Smooth muscle cell (in vitro differentiated cells): ENCODE data around the gene MED12. TPM values are rescaled to one million over a fixed set of nuclear protein-coding genes. Genes with fewer than 3 reads are reported as not detected.

Experiments used
- DNase-seq: peaks from one replicate; lab custom pipeline; 2025; ENCODE audit not compliant: unreplicated experiment; lab: John Stamatoyannopoulos, UW
- H2AFZ ChIP-seq: fragments of 200-600 bp; sonication (generic); 2 replicates; pipeline ENCODE4 v1.6.0; 2016; ENCODE audit warnings: antibody characterized with exemption, low read depth, mild to moderate bottlenecking
- H3F3A ChIP-seq: fragments of 200-600 bp; sonication (generic); 2 replicates; pipeline ENCODE4 v1.6.0; 2017; ENCODE audit warnings: antibody characterized with exemption, low read depth
- H3K27ac ChIP-seq: fragments of 200-600 bp; sonication (generic); 2 replicates; pipeline ENCODE4 v1.5.1; 2016; ENCODE audit warnings: low read depth, mild to moderate bottlenecking
- H3K27me3 ChIP-seq: fragments of 200-600 bp; sonication (generic); 2 replicates; pipeline ENCODE4 v1.6.1; 2016; ENCODE audit warnings: low read depth, mild to moderate bottlenecking
- H3K36me3 ChIP-seq: fragments of 200-600 bp; sonication (generic); 2 replicates; pipeline ENCODE4 v1.5.1; 2016; ENCODE audit warnings: low read depth
- H3K4me1 ChIP-seq: fragments of 200-600 bp; sonication (generic); 2 replicates; pipeline ENCODE4 v1.5.1; 2016; ENCODE audit warnings: low read depth
- H3K4me2 ChIP-seq: fragments of 200-600 bp; sonication (generic); 2 replicates; pipeline ENCODE4 v1.6.0; 2016; ENCODE audit warnings: mild to moderate bottlenecking
- H3K4me3 ChIP-seq: fragments of 200-600 bp; sonication (generic); 2 replicates; pipeline ENCODE4 v1.5.1; 2016; ENCODE audit warnings: mild to moderate bottlenecking
- H3K79me2 ChIP-seq: fragments of 200-600 bp; sonication (generic); 2 replicates; pipeline ENCODE4 v1.6.0; 2016; ENCODE audit warnings: low read depth, mild to moderate bottlenecking
- H3K9ac ChIP-seq: fragments of 200-600 bp; sonication (generic); 2 replicates; pipeline ENCODE4 v1.6.0; 2016; ENCODE audit warnings: low read depth
- H3K9me3 ChIP-seq: fragments of 200-600 bp; sonication (generic); replicated peaks from 2 replicates; pipeline ENCODE4 v1.5.1; 2016; ENCODE audit warnings: low read depth
- H4K20me1 ChIP-seq: fragments of 200-600 bp; sonication (generic); 2 replicates; pipeline ENCODE4 v1.6.0; 2016; ENCODE audit warnings: low read depth
- WGBS: methylation state at CpG from one replicate; pipeline ENCODE4 v1.1.7; 2016; ENCODE audit warnings: low lambda C conversion rate; 5-methylcytosine and 5-hydroxymethylcytosine counted together
- polyA plus RNA-seq: library from polyadenylated mRNA; unstranded; fragments of >200 nt; fragmentation: Nextera tagmentation; extraction: Ambion mirVana; gene quantifications from 2 replicates; pipeline ENCODE4 v1.2.1, GENCODE V29; 2016
- total RNA-seq: library from RNA; depleted of rRNA; stranded (reverse); fragments of >200 nt; gene quantifications from 2 replicates; pipeline ENCODE4 v1.2.3, GENCODE V29; 2014
- TF ChIP-seq, protein P1 (sequence below): fragments of 200-600 bp; sonication (generic); IDR thresholded peaks from 2 replicates; pipeline ENCODE4 v1.5.1; 2017; ENCODE audit warnings: borderline replicate concordance, mild to moderate bottlenecking, antibody characterized with exemption; ENCODE audit not compliant: insufficient read depth, poor library complexity, severe bottlenecking

The MED12 gene
- total RNA-seq (19.6 and 25.4 TPM in 2 replicates), polyA plus RNA-seq (11.8 and 13.6 TPM in 2 replicates)

DNA sequence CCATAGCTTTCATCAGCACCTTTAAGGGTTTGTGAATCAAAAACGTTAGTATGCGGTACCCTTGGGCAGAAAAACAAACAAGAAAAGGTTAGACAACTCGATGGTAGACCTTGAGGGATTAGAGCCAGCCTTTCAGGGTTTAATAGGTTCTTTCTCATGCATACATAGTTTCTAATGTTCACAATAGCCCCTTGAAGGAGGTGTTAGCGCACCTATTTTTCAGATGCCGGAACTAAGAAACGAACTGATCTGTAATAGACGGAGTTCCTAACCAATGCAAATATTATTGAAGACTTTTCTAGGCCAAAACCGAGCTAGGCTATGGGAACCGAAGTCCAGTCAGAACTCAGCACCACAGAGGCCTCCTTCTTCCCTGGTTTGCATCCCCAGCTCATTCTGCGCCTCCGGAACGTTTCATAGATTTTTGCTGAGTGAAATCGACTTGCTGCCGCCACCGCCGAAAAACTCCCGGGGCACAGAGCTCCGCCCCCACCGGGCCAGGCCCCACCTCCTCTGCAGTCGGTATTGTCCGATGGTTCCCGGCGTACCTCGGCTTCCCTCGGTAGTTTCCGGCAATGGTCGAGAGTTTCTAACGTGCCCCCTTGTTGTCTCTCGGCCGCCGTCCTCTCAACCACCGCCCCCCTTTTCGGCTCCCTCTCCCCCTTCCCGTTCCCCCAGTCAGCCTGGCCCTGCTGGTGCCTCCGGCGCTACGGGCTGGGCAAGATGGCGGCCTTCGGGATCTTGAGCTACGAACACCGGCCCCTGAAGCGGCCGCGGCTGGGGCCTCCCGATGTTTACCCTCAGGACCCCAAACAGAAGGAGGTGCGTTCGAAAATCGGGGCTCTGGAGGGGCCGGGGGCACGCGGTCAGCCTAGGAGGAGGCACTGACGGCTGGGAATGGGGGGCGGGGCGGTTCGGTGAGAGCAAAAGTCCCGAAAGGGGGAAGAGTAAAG lies at the start of gene MED12:
Gene MED12 (plus strand): TSS at position 565 of the 953 bp plus-strand sequence. CDS start 159 bp downstream, at position 724.
- Histone ChIP-seq H3K9ac (peak within 1 kb of the TSS; percentile 93), H4K20me1 (no peaks in the 10 kb centered on the region), H3K27ac (peak within 1 kb of the TSS; percentile 77), H3K4me3 (peak within 1 kb of the TSS; percentile 84), H3F3A (no peaks in the 10 kb centered on the region), H2AFZ (peak within 1 kb of the TSS; percentile 96), H3K27me3 (no peaks in the 10 kb centered on the region), H3K4me1 (no peaks in the 10 kb centered on the region), H3K79me2 (peaks cover 4% of the 10 kb centered on the region), H3K36me3 (no peaks in the 10 kb centered on the region), H3K9me3 (no peaks in the 10 kb centered on the region), H3K4me2 (peak within 1 kb of the TSS; percentile 82)
- WGBS, result 45% methylated on average over 45 of the region's 56 CpGs
- TF ChIP-seq, protein P1, sequence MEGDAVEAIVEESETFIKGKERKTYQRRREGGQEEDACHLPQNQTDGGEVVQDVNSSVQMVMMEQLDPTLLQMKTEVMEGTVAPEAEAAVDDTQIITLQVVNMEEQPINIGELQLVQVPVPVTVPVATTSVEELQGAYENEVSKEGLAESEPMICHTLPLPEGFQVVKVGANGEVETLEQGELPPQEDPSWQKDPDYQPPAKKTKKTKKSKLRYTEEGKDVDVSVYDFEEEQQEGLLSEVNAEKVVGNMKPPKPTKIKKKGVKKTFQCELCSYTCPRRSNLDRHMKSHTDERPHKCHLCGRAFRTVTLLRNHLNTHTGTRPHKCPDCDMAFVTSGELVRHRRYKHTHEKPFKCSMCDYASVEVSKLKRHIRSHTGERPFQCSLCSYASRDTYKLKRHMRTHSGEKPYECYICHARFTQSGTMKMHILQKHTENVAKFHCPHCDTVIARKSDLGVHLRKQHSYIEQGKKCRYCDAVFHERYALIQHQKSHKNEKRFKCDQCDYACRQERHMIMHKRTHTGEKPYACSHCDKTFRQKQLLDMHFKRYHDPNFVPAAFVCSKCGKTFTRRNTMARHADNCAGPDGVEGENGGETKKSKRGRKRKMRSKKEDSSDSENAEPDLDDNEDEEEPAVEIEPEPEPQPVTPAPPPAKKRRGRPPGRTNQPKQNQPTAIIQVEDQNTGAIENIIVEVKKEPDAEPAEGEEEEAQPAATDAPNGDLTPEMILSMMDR, result no peak
- peak; percentile 23 for DNase-seq

DNA sequence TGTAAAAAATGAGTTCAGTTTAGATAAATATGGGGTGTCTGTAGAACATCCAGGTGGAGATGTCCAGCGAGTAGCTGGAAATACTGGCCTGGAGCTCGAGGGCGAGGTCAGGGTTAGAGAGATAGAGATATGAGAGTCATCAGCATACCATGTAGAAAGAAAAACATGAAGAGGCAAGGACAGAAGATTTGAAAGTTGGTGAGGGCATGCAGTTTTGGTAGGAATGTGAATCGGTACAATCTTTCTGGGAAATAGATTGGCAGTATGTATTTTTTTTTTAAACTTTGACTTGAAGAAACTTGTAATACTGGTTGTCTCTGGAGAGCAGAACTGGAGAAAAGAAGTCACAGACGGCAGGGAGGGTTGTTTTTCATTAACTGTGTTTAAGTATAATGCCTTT lies 47.9 kb upstream of the MED12 start:
- no peak overlapping the region for H3K9ac ChIP-seq
- no peaks in the 10 kb centered on the region for H3K36me3 ChIP-seq
- no peak overlapping the region for H3K27ac ChIP-seq
- DNase-seq, result no peak
- H3K9me3 ChIP-seq, result no peaks in the 10 kb centered on the region
- H2AFZ ChIP-seq, result no peak overlapping the region
- WGBS, result 63% methylated on average over 5 of the region's 5 CpGs
- H3K4me2 ChIP-seq, result no peak overlapping the region
- TF ChIP-seq, protein P1, result no peak
- H3K4me1 ChIP-seq, result peaks cover 11% of the 10 kb centered on the region
- H3K27me3 ChIP-seq, result no peaks in the 10 kb centered on the region
- H3F3A ChIP-seq, result no peaks in the 10 kb centered on the region
- peaks cover 17% of the 10 kb centered on the region for H3K79me2 ChIP-seq
- no peaks in the 10 kb centered on the region for H4K20me1 ChIP-seq
- no peak overlapping the region for H3K4me3 ChIP-seq

DNA sequence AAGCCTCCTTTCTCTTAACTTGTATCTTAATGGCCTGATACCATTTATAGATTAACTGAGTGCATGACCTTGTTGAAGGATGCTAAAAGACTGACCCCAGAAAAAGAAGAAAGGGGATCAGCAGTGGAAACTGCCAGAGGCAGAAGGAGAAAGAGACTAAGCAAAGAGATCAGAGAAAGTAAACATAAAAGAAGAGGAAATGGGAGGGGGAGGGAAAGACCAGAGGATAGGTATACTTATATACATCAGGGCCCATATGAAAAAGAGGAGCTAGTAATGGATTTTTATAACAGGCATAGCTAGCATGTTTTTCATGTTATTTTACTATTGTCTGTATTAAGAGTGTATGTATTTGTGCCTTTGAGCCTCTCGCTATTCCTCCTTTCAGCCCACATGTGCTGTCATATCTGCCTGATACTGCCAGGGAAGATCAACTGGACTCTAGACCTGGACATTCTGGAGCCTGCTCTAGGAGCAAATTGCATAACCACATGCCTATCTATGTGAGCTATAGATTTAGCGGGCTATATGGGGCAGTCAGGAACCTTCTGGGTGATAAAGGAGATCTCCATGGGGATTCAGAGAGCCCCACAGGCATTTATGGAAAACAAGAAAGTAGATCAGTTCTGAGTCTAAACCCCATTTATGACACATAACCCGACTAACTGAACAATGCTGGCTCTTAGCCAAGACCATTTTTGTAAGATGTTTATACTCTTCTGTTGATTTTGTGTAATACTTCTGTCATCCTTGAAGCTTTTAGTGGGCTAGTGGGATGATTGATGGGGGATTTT lies 36.9 kb upstream of the MED12 start:
- Histone ChIP-seq H4K20me1 (no peaks in the 10 kb centered on the region), H3K36me3 (no peaks in the 10 kb centered on the region), H3K9ac (no peak overlapping the region), H3K4me2 (no peak overlapping the region), H3K79me2 (no peaks in the 10 kb centered on the region), H3K4me3 (no peak overlapping the region), H3K4me1 (no peaks in the 10 kb centered on the region), H3F3A (no peaks in the 10 kb centered on the region), H3K27me3 (no peaks in the 10 kb centered on the region), H3K27ac (no peak overlapping the region), H3K9me3 (no peaks in the 10 kb centered on the region), H2AFZ (no peak overlapping the region)
- 47% methylated on average over 3 of the region's 3 CpGs for WGBS
- TF ChIP-seq, protein P1, result no peak
- DNase-seq, result no peak
